Measurements from ENCODE around the gene ENOX1. TPM values are rescaled to one million over a fixed set of nuclear protein-coding genes. Genes with fewer than 3 reads are reported as not detected.

Gene ENOX1
- total and polyA plus RNA-seq, 2 donors (not counting 3 experiments of a cell fraction or from before 2014, with no cell fraction given): 0.17 to 0.97 TPM

- no peaks in the 10 kb centered on the region for H3K27me3 ChIP-seq (ENCODE audit: control insufficient read depth in 2 of 2, insufficient read depth in 2 of 2, low read length in 2 of 2)
Observed at GRCh38 chr13:43446126-43446525, 340.6 kb downstream of the ENOX1 start.

More at GRCh38 chr13:43446126-43446525, 340.6 kb downstream of the ENOX1 start:
- intact Hi-C loops (cut with micrococcal nuclease): no loop called here
- TF ChIP-seq EZH2 (IDR thresholded peaks at IDR 0.05; ENCODE audit: borderline replicate concordance, low read depth, low read length, severe bottlenecking) (no peak), JUN (IDR thresholded peaks at IDR 0.05; ENCODE audit: borderline replicate concordance, insufficient read depth, insufficient read length, low read depth) (no peak), MAX (IDR thresholded peaks at IDR 0.05; ENCODE audit: insufficient read depth, insufficient read length) (no peak), GATA2 (IDR thresholded peaks at IDR 0.05; ENCODE audit: insufficient read depth, insufficient read length, low read depth, low read length) (no peak), FOS (IDR thresholded peaks at IDR 0.05; ENCODE audit: borderline replicate concordance, insufficient read depth, low read length) (no peak), POLR2A (IDR thresholded peaks at IDR 0.05; ENCODE audit: low read depth, low read length) (no peak), MYC (IDR thresholded peaks at IDR 0.05; ENCODE audit: low read depth, low read length) (no peak), CTCF (IDR thresholded peaks at IDR 0.05; ENCODE audit: extremely low read depth in 1 of 2, insufficient read depth in 1 of 2, low read depth in 1 of 2, low read length in 2 of 2) (no peak), POLR2AphosphoS5 (IDR thresholded peaks at IDR 0.05; ENCODE audit: insufficient read depth, low read depth, low read length) (no peak)
- H3K27ac ChIP-seq (ENCODE audit: insufficient read depth, low read depth, low read length): no peak overlapping the region
- H3K36me3 ChIP-seq (ENCODE audit: control insufficient read depth in 2 of 2, extremely low read depth in 1 of 2, insufficient read depth in 2 of 2, low read length in 2 of 2): no peaks in the 10 kb centered on the region
- ChIA-PET POLR2A (no interaction called here), CTCF (no interaction called here)
- no peaks in the 10 kb centered on the region for H3K4me1 ChIP-seq (ENCODE audit: control insufficient read depth, extremely low read depth, insufficient read depth, low read length)
- H4K20me1 ChIP-seq (replicated peaks; ENCODE audit: control insufficient read depth, extremely low read depth, insufficient read depth, low read length): no peaks in the 10 kb centered on the region
- no peak overlapping the region for H3K4me2 ChIP-seq (ENCODE audit: insufficient read depth, low read length)
- no peak overlapping the region for H3K4me3 ChIP-seq (replicated peaks in 1 of 3; ENCODE audit: insufficient read depth in 1 of 3, low read depth in 1 of 3, low read length in 3 of 3)
- no peak overlapping the region for H3K9ac ChIP-seq (replicated peaks; ENCODE audit: extremely low read depth, insufficient read depth, low read length)
- H3K9me3 ChIP-seq (replicated peaks; ENCODE audit: control insufficient read depth, insufficient read depth, low read length): no peaks in the 10 kb centered on the region
- FAIRE-seq (no peak), DNase-seq (ENCODE audit: low read depth, low spot score) (no peak)
- dilution Hi-C loops (cut with MboI; ENCODE audit: extremely low pct_ligation_motif_present, low sequenced_read_pairs): no loop called here
- H3K9me1 ChIP-seq (replicated peaks; ENCODE audit: control insufficient read depth, extremely low read depth, insufficient read depth, low read length): no peaks in the 10 kb centered on the region
- H3K79me2 ChIP-seq (ENCODE audit: control insufficient read depth, insufficient read depth, low read length): no peaks in the 10 kb centered on the region
- no peak overlapping the region for H2AFZ ChIP-seq (ENCODE audit: low read depth, low read length)
- BruUV-seq (replicated peaks): no TSS peak
